Tibial nerve (tissue), 4 donors: ENCODE results near the gene DHRS2. TPM values are rescaled to one million over a fixed set of nuclear protein-coding genes. Genes with fewer than 3 reads are reported as not detected.

Source experiments
- DNase-seq, 2 donors: peaks; one replicate each; pipeline ENCODE4 v3.0.0-alpha.2; 2019; ENCODE audit warnings: low spot score in 2 of 2
- H3K27ac ChIP-seq, 4 donors: fragments of 200-600 bp; sonication (generic) in 3 of 4; one replicate each; pipeline ENCODE4 v1.5.1; 2017 to 2019; ENCODE audit warnings: mild to moderate bottlenecking in 1 of 4
- H3K27me3 ChIP-seq, 2 donors: fragments of 200-600 bp; sonication (generic) in 1 of 2; one replicate each; pipeline versions ENCODE4 v1.5.1 to v1.6.0; 2017 to 2019
- H3K36me3 ChIP-seq, 3 donors: fragments of 200-600 bp; sonication (generic); one replicate each; pipeline ENCODE4 v1.5.1; 2018 to 2019
- H3K4me1 ChIP-seq, 4 donors: fragments of 200-600 bp; sonication (generic) in 3 of 4; one replicate each; pipeline ENCODE4 v1.5.1; 2017 to 2019
- H3K4me3 ChIP-seq, 4 donors: fragments of 200-600 bp; sonication (generic) in 3 of 4; one replicate each; pipeline ENCODE4 v1.5.1; 2017 to 2019; ENCODE audit warnings: mild to moderate bottlenecking in 1 of 4, moderate library complexity in 1 of 4
- H3K9me3 ChIP-seq, 4 donors: fragments of 200-600 bp; sonication (generic) in 3 of 4; one replicate each; pipeline ENCODE4 v1.5.1; 2017 to 2019
- CTCF ChIP-seq, 5 experiments: fragments of 200-600 bp in 3 of 5; fragments of 450-650 bp in 2 of 5; sonication (generic) in 3 of 5; IDR thresholded peaks; one replicate each; pipeline ENCODE4 v1.5.1; 2016 to 2019; ENCODE audit warnings: antibody characterized with exemption in 5 of 5, mild to moderate bottlenecking in 3 of 5, moderate library complexity in 2 of 5
- EP300 ChIP-seq, 2 donors: sonication (generic); formaldehyde crosslinking; IDR thresholded peaks; one replicate each; pipeline ENCODE4 v1.6.1; 2017; ENCODE audit warnings: antibody characterized with exemption in 2 of 2, mild to moderate bottlenecking in 1 of 2
- POLR2A ChIP-seq, 2 donors: fragments of 450-650 bp; IDR thresholded peaks; one replicate each; pipeline ENCODE4 v1.6.1; 2017; ENCODE audit warnings: antibody characterized with exemption in 2 of 2, mild to moderate bottlenecking in 2 of 2, moderate library complexity in 2 of 2
- WGBS, 2 donors: methylation state at CpG; one replicate each; pipeline ENCODE4 v1.1.5; 2018; 5-methylcytosine and 5-hydroxymethylcytosine counted together
- total RNA-seq, 4 donors: library from RNA; depleted of rRNA; stranded (reverse); fragments of >200 nt; gene quantifications; one replicate each; pipeline ENCODE4 v1.1.0, GENCODE V29; 2016

DHRS2 gene
- total RNA-seq, 4 donors from 2014 or later = 0.90 TPM; not detected in 3

- Histone ChIP-seq H3K4me3 (no peak overlapping the region), H3K36me3 (no peaks in the 10 kb centered on the region), H3K9me3 (no peaks in the 10 kb centered on the region), H3K4me1 (no peaks in the 10 kb centered on the region), H3K27ac (no peak overlapping the region), H3K27me3 (no peaks in the 10 kb centered on the region)
- TF ChIP-seq CTCF (IDR thresholded peaks at IDR 0.05) (no peak), POLR2A (IDR thresholded peaks at IDR 0.05) (no peak), EP300 (IDR thresholded peaks at IDR 0.05) (no peak)
- 81 to 84% methylated on average over 3 of the region's 3 CpGs for WGBS, 2 donors
- no peak for DNase-seq
These were observed 14.3 kb downstream of the DHRS2 start for GRCh38 chr14:23650506-23650905.

- Histone ChIP-seq H3K27me3 (no peaks in the 10 kb centered on the region), H3K9me3 (no peaks in the 10 kb centered on the region), H3K4me1 (no peaks in the 10 kb centered on the region), H3K27ac (no peak overlapping the region), H3K36me3 (no peaks in the 10 kb centered on the region), H3K4me3 (no peak overlapping the region)
- TF ChIP-seq POLR2A (IDR thresholded peaks at IDR 0.05) = no peak
- no peak for TF ChIP-seq CTCF (IDR thresholded peaks at IDR 0.05)
- TF ChIP-seq EP300 (IDR thresholded peaks at IDR 0.05) = no peak
- 56 to 65% methylated on average over 1 of the region's 1 CpG for WGBS, 2 donors
- DNase-seq = no peak
These were observed 16.9 kb downstream of the DHRS2 start for GRCh38 chr14:23653051-23653450.

- no peaks in the 10 kb centered on the region for H3K36me3 ChIP-seq
- 78 to 84% methylated on average over 6 of the region's 6 CpGs for WGBS, 2 donors
- H3K27me3 ChIP-seq = no peaks in the 10 kb centered on the region
- H3K27ac ChIP-seq = no peak overlapping the region
- H3K4me1 ChIP-seq = no peaks in the 10 kb centered on the region
- no peaks in the 10 kb centered on the region for H3K9me3 ChIP-seq
- H3K4me3 ChIP-seq = no peak overlapping the region
- DNase-seq = no peak
- no peak for TF ChIP-seq CTCF (IDR thresholded peaks at IDR 0.05)
- TF ChIP-seq EP300 (IDR thresholded peaks at IDR 0.05) = no peak
- TF ChIP-seq POLR2A (IDR thresholded peaks at IDR 0.05) = no peak
These were observed 18.1 kb downstream of the DHRS2 start for GRCh38 chr14:23654231-23654630.

- Histone ChIP-seq H3K27me3 (no peaks in the 10 kb centered on the region), H3K36me3 (no peaks in the 10 kb centered on the region), H3K4me1 (no peaks in the 10 kb centered on the region), H3K4me3 (no peak overlapping the region), H3K27ac (no peak overlapping the region), H3K9me3 (no peaks in the 10 kb centered on the region)
- WGBS, 2 donors = 43 to 56% methylated on average over 10 of the region's 10 CpGs
- TF ChIP-seq CTCF (IDR thresholded peaks at IDR 0.05) = no peak
- no peak for DNase-seq
These were observed 21.9 kb downstream of the DHRS2 start for GRCh38 chr14:23657959-23658470.

- DNase-seq = no peak
- Histone ChIP-seq H3K27ac (no peak overlapping the region), H3K27me3 (no peaks in the 10 kb centered on the region), H3K9me3 (no peaks in the 10 kb centered on the region), H3K4me3 (no peak overlapping the region), H3K36me3 (no peaks in the 10 kb centered on the region), H3K4me1 (no peaks in the 10 kb centered on the region)
- TF ChIP-seq EP300 (IDR thresholded peaks at IDR 0.05) (no peak), POLR2A (IDR thresholded peaks at IDR 0.05) (no peak)
- 69 to 71% methylated on average over 11 of the region's 11 CpGs for WGBS, 2 donors
These were observed 24.4 kb downstream of the DHRS2 start for GRCh38 chr14:23660290-23661226.
